ENCODE data around the gene BCAS3.
A peak's percentile ranks its signal among the peaks of the same experiment; 100 is the strongest.

BCAS3 gene

GRCh38 chr17:61409301-61410112 lies 731.9 kb downstream of the BCAS3 start:
- no peak for DNase-seq (ENCODE audit: low read depth in 2 of 2)

DNA sequence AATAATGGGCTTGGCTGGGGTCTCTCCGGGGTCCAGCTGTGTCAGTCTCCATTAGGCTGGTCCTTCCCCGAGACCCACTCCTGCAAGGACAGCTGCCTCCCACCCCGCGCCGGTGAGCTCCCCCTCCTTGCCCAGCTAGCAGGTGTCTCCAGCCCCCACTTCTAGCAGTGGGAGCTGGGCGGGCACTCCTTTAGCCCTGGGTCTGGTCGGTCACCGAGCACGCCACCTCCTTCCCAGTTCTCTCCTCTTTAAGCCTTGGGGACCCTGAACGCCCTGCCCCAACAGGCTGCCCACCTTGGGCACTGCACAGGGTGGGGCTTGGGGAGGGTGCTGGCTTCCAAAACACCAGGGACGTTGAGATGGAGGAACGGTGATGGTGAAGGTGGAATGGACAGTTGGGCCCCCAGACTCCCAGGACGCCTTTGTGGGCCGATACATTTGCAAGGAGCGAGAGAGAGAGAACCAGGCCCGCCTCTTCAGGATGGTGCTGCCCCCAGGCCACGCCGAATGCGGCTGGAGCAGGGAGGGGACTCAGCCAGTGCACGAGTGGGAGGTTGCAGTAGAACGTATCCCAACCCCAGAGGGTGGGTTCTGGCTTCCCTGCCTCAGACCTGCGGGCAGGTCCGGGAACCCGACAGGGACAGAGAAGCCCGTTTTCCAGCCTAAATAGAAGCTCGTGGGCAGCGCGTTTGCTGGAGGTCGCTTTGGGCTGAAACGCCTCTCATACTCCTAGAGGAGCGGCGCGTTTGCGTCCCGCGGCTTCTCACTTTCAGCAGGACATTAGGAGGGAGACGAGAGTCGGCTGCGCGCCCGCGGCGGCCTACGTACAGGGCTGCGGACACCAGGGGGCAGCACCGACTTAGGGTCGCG lies 732.7 kb downstream of the BCAS3 start:
- peak; percentile 47 for DNase-seq (ENCODE audit: low read depth in 2 of 2)

- DNase-seq (ENCODE audit: low read depth in 2 of 2), result no peak
These were observed 733.3 kb downstream of the BCAS3 start for GRCh38 chr17:61411011-61411260.

DNA sequence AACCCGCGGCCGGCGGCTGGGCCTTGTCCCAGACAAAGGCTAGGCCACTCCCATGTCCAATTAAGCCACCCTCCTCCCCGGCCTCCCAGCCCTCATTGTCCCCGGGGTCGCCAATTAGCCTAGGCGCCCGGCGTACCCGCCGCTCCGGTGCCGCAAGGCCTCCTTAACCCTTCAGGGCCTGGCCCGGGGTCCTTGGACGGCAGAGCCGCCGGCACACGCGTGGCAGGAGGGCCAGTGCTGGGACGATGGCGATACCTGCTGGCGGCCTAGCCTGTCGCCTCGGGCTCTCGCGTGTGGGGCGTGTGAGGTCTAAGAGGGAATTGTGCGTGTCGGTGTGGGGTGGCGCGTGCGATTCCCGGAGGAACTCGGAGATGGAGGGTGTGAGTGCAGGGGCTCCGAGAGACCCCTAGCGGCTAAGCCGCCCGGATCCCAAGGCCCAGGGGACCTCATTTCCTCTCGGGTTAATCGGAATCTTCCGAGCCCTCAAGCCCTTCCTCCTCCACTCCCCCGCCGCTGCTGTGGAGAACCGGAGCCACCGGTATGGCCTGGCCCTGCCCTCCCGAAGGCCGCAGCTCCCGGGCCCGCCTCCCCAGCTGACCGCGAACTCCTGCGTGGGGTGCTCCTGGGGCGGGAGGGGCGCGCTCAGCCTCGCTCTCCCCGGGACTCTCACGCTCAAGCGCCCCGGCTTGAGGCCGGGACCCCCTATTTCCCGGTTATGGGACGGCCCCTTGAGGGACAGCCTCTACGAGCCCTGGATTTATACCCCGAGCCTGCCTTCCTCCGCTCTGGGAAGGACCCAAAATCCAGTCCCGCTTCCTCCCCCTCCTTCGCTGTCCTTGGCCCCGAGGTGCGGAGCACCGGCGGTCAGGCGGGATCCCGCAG lies 733.9 kb downstream of the BCAS3 start:
- DNase-seq (ENCODE audit: low read depth in 2 of 2), result no peak

DNA sequence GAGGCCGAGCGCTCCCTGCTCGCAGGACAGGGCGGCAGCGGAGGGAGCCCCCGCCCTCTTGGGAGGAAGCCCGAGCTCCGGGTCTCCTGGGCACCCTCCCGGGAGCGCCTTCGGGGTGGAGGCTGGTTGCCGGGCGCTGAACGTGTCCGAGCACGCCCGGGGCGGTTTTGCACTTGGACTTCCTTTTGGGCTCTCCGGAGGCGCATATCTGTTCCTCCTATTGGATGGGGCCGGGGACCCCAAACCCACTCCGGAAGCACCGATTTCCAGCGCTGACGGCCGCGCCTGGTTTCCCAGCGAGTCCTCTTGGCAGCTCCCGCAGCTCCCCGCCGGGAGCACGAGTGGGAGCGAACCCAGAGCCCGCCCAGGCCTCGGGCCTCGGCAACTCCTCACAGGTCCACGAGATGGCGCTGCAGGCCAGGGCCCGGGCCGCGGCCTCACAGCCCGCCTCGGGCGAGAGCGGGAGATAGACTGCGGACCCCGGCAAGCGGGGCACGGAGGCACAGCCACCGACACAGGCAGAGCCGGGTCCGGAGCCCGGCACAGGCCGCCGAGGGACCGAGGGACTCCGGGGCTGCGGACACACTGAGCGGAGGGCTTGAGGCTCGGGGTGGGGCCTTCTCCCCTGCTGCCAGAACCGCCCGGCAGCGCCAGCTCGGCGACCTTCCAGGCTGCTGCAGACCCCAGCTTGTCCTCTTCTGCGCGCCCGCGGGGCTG lies 734.6 kb downstream of the BCAS3 start:
- DNase-seq (ENCODE audit: low read depth in 2 of 2), result peak; percentile 46 to 52

- no peak for DNase-seq (ENCODE audit: low read depth in 2 of 2)
These were observed 735.4 kb downstream of the BCAS3 start for GRCh38 chr17:61412860-61413660.

- DNase-seq (ENCODE audit: low read depth in 2 of 2), result no peak
These were observed 736.0 kb downstream of the BCAS3 start for GRCh38 chr17:61413661-61414126.

- no peak for DNase-seq (ENCODE audit: low read depth in 2 of 2)
These were observed 736.7 kb downstream of the BCAS3 start for GRCh38 chr17:61414141-61414935.

DNA sequence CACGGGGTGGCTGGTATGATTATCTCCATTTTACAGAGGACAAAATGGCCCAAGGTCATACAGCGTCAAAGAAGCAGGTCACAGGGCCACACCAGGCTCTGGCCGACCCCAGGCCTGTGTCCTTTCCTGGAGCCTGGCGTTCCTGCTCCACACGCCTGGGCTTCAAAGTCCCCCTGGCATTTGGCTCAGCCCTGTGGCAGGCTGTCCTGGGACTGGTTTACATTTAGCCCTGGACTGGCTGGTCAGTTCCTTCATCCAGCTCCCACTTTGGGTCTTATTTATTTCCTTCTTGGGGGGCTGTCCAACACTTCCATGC lies 737.2 kb downstream of the BCAS3 start:
- DNase-seq (ENCODE audit: low read depth in 2 of 2), result no peak

DNA sequence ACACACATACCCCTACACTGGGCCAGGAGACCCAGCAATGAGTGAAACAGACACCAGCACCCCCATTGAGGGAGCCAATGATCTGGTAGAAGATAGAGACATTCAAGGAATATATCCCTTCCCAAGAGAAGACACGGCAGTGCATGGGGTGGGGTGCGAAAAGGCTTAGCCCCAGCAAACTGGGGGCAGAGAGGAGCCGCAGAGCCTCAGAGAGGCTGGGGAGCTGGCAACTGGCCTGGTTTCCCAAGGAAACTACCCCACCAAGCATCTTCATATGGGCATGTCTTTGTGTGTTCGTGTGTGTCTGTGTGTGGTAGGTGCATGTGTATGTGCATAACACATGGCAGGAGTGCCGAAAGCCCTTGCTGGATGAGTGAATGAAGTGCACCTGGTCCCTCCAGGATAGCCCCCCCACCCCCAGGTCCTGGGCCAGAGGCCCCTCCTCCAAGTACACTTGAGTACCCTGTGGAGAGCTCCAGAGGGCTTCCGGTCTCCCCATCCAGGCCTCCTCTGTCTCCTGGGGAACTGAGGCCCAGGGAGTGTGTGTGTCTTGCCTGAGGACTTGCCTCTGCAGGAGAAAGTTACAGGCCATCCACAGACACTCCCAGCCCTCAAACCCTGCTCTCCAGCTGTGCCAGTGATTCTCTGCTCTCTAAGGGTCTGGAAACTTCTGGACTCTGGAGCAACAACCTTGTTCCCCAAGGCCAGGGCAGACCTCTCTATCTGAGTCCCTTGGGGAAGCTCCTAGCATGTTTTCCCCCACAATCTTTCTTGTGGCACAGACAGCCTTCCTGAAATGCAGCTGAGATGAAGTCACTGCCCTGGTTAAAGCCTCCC lies 737.9 kb downstream of the BCAS3 start:
- DNase-seq (ENCODE audit: low read depth in 2 of 2), result no peak

DNA sequence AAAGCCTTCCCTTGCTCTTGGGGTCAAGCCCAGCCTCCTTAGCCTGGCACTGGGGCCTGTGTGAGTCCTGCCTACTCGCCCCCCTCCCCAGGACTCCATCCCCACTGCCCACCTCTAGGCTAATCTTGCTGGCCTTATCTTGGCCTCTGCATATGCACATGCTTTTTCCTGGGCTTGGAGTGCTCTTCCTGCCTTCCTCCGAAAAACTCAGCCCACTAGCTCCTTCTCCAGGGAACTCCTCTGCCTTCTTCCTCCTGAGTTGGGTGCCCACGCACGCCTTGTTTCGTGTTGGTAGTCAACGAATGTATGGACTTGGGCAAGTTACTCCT lies 738.5 kb downstream of the BCAS3 start:
- no peak for DNase-seq (ENCODE audit: low read depth in 2 of 2)

DNA sequence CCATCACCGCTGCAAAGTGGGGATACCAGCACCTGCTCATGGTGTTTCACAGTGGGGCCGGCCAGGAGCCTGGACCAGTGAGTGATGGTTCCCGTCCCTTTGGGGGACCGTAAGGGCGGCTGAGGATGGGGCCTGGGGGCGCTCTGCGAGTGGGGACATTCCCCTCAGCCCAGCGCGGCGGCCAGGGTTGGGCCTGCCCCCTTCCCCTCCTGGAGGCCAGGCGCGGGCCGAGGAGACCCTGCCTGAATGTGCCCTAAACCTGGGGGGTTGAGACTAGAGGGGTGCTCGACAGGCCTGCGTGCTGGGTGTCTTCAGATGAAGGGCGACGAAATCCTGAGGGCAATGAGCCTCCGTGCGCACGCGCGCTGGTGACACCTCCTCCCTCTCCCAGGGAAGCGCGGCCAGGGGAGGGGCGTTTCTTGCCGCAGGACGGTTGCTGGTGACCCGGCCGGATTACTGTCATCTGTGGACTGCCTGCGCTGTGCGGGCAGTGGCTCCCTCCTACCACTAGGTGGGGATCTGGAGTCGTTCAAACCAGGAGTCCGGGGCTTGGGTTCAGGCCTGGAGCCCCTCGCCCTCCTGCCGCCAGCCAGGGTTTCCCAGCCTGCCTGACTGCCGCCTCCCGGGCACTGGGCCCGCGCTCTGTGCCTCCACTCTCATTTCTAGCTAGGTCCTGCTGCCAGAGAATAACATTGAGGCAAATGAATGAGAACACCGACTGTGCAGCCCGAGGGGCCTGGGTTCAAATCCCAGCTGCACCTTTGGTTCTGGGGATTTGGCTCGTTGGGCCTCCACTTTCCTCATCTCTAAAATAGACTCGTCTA lies 739.1 kb downstream of the BCAS3 start:
- no peak for DNase-seq (ENCODE audit: low read depth in 2 of 2)

GRCh38 chr17:61418449-61418848 lies 740.8 kb downstream of the BCAS3 start:
- DNase-seq (ENCODE audit: low read depth in 2 of 2), result no peak

- no peak for DNase-seq (ENCODE audit: low read depth in 2 of 2)
These were observed 741.9 kb downstream of the BCAS3 start for GRCh38 chr17:61419496-61420046.

DNA sequence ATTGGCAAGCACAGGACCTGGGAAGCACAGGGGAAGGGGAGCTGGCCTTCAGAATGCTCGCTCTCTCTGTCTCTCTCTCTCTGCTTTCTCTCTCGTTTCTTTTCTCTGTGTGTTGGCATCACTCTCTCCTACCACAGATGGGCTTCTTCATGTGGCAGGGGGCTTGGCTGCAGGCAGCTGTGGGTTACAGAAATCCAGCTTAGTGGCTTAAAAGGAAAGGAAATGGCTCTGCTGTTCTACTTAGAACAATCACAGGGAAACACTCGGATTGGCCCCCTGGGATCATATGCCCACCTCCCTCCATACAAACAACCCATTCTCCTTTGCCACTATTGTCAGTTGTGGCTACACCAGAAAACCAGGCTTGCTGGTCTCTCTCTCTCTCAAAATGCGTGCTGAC lies 742.4 kb downstream of the BCAS3 start:
- no peak for DNase-seq (ENCODE audit: low read depth in 2 of 2)

GRCh38 chr17:61420745-61421398 lies 743.2 kb downstream of the BCAS3 start:
- no peak for DNase-seq (ENCODE audit: low read depth in 2 of 2)

DNA sequence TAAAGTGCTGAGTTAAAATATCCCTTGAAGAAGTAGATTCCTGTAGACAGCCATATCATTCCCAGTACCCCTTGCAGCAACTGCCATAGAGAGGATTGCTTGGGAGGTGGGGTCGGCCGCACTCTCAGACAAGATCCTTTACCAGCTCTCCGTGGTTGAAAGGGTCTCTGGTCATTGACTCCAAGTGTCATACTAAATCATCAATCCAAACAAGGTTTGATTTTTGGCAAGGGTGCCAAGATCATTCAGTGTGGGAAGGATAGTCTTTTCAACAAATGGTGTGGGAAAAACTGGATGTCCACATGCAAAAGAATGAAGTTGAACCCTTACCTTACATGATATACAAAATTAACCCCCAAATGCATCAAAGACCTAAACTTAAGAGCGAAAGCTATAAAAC lies 743.8 kb downstream of the BCAS3 start:
- DNase-seq (ENCODE audit: low read depth in 2 of 2), result no peak
